ENCODE data around the gene CTRB2. TPM values are rescaled to one million over a fixed set of nuclear protein-coding genes. Genes with fewer than 3 reads are reported as not detected.

Gene CTRB2
- total RNA-seq, 6 donors from 2014 or later: 9.8 to 15.9 TPM; not detected in 4

DNA sequence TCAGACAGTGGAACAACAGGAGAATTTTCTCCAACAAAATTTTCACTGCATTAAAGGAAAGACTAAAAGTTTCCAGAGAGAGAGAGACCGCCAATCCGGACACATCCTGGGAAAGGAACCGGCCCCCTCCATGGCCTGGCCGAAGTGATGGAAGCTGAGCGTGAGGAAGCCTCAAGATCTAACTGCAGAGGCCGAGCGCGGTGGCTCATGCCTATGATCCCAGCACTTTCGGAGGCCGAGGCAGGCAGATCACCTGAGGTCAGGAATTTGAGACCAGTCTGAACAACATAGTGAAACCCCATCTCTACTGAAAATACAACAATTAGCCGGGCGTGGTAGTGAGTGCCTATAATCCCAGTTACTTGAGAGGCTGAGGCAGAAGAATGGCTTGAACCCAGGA, 3.9 kb downstream of the CTRB2 start:
- peaks cover 0 to 6% (median 1%) of the 10 kb centered on the region in 4 donors for H3K4me1 ChIP-seq
- DNase-seq (no peak), ATAC-seq (ENCODE audit: low FRiP score in 2 of 2) (no peak)

GRCh38 chr16:75202069-75202590, 4.8 kb downstream of the CTRB2 start:
- H3K9me3 ChIP-seq: no peaks in the 10 kb centered on the region
- no peak overlapping the region for H3K4me3 ChIP-seq
- DNase-seq: peak in 1 of 2 donors; percentile 10
- peaks cover 0 to 6% (median 1%) of the 10 kb centered on the region in 4 donors for H3K4me1 ChIP-seq
- no peak overlapping the region for H3K27ac ChIP-seq
- H3K27me3 ChIP-seq: no peaks in the 10 kb centered on the region
- no peak for ATAC-seq (ENCODE audit: low FRiP score in 2 of 2)
- no peak for TF ChIP-seq POLR2A (IDR thresholded peaks at IDR 0.05)
- TF ChIP-seq POLR2AphosphoS5 (IDR thresholded peaks at IDR 0.05): no peak
- TF ChIP-seq EP300 (IDR thresholded peaks at IDR 0.05): no peak
- TF ChIP-seq, protein P1, sequence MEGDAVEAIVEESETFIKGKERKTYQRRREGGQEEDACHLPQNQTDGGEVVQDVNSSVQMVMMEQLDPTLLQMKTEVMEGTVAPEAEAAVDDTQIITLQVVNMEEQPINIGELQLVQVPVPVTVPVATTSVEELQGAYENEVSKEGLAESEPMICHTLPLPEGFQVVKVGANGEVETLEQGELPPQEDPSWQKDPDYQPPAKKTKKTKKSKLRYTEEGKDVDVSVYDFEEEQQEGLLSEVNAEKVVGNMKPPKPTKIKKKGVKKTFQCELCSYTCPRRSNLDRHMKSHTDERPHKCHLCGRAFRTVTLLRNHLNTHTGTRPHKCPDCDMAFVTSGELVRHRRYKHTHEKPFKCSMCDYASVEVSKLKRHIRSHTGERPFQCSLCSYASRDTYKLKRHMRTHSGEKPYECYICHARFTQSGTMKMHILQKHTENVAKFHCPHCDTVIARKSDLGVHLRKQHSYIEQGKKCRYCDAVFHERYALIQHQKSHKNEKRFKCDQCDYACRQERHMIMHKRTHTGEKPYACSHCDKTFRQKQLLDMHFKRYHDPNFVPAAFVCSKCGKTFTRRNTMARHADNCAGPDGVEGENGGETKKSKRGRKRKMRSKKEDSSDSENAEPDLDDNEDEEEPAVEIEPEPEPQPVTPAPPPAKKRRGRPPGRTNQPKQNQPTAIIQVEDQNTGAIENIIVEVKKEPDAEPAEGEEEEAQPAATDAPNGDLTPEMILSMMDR (IDR thresholded peaks at IDR 0.05): no peak
- WGBS, 2 donors: 87 to 92% methylated on average over 13 of the region's 13 CpGs
- H3K36me3 ChIP-seq: no peaks in the 10 kb centered on the region

More for the DNA sequence above, 3.9 kb downstream of the CTRB2 start:
- Histone ChIP-seq H3K27ac (no peak overlapping the region), H3K9me3 (no peaks in the 10 kb centered on the region), H3K4me3 (no peak overlapping the region), H3K36me3 (no peaks in the 10 kb centered on the region), H3K27me3 (no peaks in the 10 kb centered on the region)
- WGBS, 2 donors: 93 to 95% methylated on average over 12 of the region's 12 CpGs
- TF ChIP-seq, protein P1 (IDR thresholded peaks at IDR 0.05): no peak
- no peak for TF ChIP-seq EP300 (IDR thresholded peaks at IDR 0.05)
- TF ChIP-seq POLR2A (IDR thresholded peaks at IDR 0.05): no peak
- TF ChIP-seq POLR2AphosphoS5 (IDR thresholded peaks at IDR 0.05): no peak

DNA sequence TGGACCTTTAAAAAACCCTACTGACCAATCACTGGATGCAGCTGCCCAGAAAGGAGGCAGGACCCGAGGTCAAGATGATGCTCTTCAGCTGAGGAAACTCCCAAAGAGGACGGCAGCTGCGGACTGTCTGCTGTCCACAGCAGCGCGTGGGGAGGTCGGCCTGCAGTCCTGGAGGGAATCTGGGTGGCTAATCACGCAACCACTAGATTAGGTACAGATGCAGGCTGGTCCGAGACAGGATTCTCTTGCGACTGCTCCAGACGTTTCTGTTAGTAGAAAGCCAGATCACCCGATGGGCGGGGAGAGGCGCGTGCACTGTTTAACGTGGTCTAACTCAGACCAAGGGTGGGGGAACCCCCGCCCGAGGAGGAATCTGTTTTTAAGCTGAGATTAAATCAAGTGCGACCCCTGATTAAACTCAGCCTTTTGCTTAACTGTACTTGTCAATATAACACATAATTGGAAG, 8.8 kb downstream of the CTRB2 start:
- no peak overlapping the region for H3K4me3 ChIP-seq
- H3K27ac ChIP-seq: no peak overlapping the region
- no peaks in the 10 kb centered on the region for H3K36me3 ChIP-seq
- ATAC-seq (ENCODE audit: low FRiP score in 2 of 2): peak in 1 of 2 donors; percentile 45
- WGBS, 2 donors: 43 to 55% methylated on average over 13 to 17 of the region's 18 CpGs
- peaks cover 0 to 6% (median 1%) of the 10 kb centered on the region in 4 donors for H3K4me1 ChIP-seq
- no peaks in the 10 kb centered on the region for H3K27me3 ChIP-seq
- DNase-seq: peak in 1 of 2 donors; percentile 13
- no peaks in the 10 kb centered on the region for H3K9me3 ChIP-seq
- no peak for TF ChIP-seq POLR2A (IDR thresholded peaks at IDR 0.05)
- no peak for TF ChIP-seq EP300 (IDR thresholded peaks at IDR 0.05)
- TF ChIP-seq, protein P1 (IDR thresholded peaks at IDR 0.05): no peak
- TF ChIP-seq POLR2AphosphoS5 (IDR thresholded peaks at IDR 0.05): no peak

DNA sequence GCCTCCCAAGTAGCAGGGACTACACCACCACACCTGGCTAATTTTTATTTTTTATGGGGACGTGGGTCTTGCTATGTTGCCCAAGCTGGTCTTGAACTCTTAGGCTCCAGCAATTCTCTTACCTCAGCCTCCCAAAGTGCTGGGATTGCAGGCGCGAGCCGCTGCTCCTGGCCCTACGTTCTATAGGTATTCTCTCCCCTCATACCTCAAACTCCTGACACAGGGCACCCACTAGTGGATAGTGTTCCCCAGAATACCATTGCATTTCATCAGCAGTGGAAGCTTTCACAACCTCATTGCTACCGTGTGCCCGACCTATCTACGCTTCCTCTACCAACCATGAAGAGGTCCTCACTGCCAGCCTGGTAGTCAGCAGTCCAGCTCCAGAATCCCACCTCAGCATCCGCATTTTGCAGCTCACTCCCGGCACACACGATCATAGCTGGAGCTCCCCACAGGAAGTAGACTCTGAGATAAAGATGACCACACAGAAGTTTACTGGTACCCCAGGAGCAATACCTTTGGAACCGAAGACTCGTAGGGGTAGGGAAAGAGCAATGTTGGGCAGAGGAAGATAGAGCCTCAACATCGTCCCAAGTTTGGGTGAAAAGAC, 9.3 kb downstream of the CTRB2 start:
- Histone ChIP-seq H3K4me1 (peaks cover 0 to 6% (median 1%) of the 10 kb centered on the region in 4 donors), H3K4me3 (no peak overlapping the region), H3K36me3 (no peaks in the 10 kb centered on the region), H3K9me3 (no peaks in the 10 kb centered on the region), H3K27ac (no peak overlapping the region), H3K27me3 (no peaks in the 10 kb centered on the region)
- ATAC-seq (ENCODE audit: low FRiP score in 2 of 2) (no peak), DNase-seq (peak in 1 of 2 donors; percentile 7)
- no peak for TF ChIP-seq POLR2AphosphoS5 (IDR thresholded peaks at IDR 0.05)
- TF ChIP-seq EP300 (IDR thresholded peaks at IDR 0.05): no peak
- TF ChIP-seq, protein P1 (IDR thresholded peaks at IDR 0.05): no peak
- TF ChIP-seq POLR2A (IDR thresholded peaks at IDR 0.05): no peak
- 41 to 55% methylated on average over 14 of the region's 14 CpGs for WGBS, 2 donors
